ENCODE data around the gene BHLHE40.
A peak's percentile ranks its signal among the peaks of the same experiment; 100 is the strongest.

BHLHE40 gene

GRCh38 chr3:4988983-4989834, 10.0 kb downstream of the BHLHE40 start (continued):
- TF ChIP-seq ZNF792 (tag by site-specific recombination; IDR thresholded peaks at IDR 0.05) (no peak), ZNF830 (tag by site-specific recombination; IDR thresholded peaks at IDR 0.05; ENCODE audit: low read depth) (no peak), ZNF510 (tag by site-specific recombination; IDR thresholded peaks at IDR 0.05; ENCODE audit: insufficient replicate concordance) (peak; percentile 90), ZNF292 (tag by site-specific recombination; IDR thresholded peaks at IDR 0.05; ENCODE audit: borderline replicate concordance, low read depth) (no peak), ZNF184 (tag by site-specific recombination; IDR thresholded peaks at IDR 0.05) (no peak), ZNF433 (tag by site-specific recombination; IDR thresholded peaks at IDR 0.05; ENCODE audit: low read depth) (no peak), ZNF133 (tag by site-specific recombination; IDR thresholded peaks at IDR 0.05) (no peak), ZNF37A (tag by site-specific recombination; IDR thresholded peaks at IDR 0.05) (no peak), ZNF157 (tag by site-specific recombination; IDR thresholded peaks at IDR 0.05) (no peak), GLIS1 (tag by site-specific recombination; IDR thresholded peaks at IDR 0.05) (0 out of 2 replicates have a peak, but pooled peaks have one; percentile 2), ZNF416 (tag by site-specific recombination; IDR thresholded peaks at IDR 0.05) (no peak), ZSCAN5A (tag by site-specific recombination; IDR thresholded peaks at IDR 0.05) (no peak), ZNF560 (tag by site-specific recombination; IDR thresholded peaks at IDR 0.05; ENCODE audit: borderline replicate concordance) (no peak), ZNF837 (tag by site-specific recombination; IDR thresholded peaks at IDR 0.05) (no peak), SP3 (tag by site-specific recombination; IDR thresholded peaks at IDR 0.05) (peak; percentile 33; the same call in 1 of the 2 replicates), BCL11A (tag by site-specific recombination; IDR thresholded peaks at IDR 0.05; ENCODE audit: low read depth) (no peak), ZNF549 (tag by site-specific recombination; IDR thresholded peaks at IDR 0.05) (no peak), ZNF645 (tag by site-specific recombination; IDR thresholded peaks at IDR 0.05) (no peak), HOXD13 (CRISPR knock-in tag; IDR thresholded peaks at IDR 0.05; ENCODE audit: borderline replicate concordance) (no peak), ZNF473 (tag by site-specific recombination; IDR thresholded peaks at IDR 0.05) (no peak), ZNF391 (tag by site-specific recombination; IDR thresholded peaks at IDR 0.05; ENCODE audit: borderline replicate concordance, low read depth) (no peak), ZNF362 (tag by site-specific recombination; IDR thresholded peaks at IDR 0.05) (no peak), ZNF221 (tag by site-specific recombination; IDR thresholded peaks at IDR 0.05; ENCODE audit: borderline replicate concordance) (no peak), SP7 (tag by site-specific recombination; IDR thresholded peaks at IDR 0.05) (peak; percentile 57)
- TF ChIP-seq, protein P1, sequence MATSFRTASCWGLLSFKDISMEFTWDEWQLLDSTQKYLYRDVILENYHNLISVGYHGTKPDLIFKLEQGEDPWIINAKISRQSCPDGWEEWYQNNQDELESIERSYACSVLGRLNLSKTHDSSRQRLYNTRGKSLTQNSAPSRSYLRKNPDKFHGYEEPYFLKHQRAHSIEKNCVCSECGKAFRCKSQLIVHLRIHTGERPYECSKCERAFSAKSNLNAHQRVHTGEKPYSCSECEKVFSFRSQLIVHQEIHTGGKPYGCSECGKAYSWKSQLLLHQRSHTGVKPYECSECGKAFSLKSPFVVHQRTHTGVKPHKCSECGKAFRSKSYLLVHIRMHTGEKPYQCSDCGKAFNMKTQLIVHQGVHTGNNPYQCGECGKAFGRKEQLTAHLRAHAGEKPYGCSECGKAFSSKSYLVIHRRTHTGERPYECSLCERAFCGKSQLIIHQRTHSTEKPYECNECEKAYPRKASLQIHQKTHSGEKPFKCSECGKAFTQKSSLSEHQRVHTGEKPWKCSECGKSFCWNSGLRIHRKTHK (tag by site-specific recombination; IDR thresholded peaks at IDR 0.05) = no peak
- TF ChIP-seq, protein P2, sequence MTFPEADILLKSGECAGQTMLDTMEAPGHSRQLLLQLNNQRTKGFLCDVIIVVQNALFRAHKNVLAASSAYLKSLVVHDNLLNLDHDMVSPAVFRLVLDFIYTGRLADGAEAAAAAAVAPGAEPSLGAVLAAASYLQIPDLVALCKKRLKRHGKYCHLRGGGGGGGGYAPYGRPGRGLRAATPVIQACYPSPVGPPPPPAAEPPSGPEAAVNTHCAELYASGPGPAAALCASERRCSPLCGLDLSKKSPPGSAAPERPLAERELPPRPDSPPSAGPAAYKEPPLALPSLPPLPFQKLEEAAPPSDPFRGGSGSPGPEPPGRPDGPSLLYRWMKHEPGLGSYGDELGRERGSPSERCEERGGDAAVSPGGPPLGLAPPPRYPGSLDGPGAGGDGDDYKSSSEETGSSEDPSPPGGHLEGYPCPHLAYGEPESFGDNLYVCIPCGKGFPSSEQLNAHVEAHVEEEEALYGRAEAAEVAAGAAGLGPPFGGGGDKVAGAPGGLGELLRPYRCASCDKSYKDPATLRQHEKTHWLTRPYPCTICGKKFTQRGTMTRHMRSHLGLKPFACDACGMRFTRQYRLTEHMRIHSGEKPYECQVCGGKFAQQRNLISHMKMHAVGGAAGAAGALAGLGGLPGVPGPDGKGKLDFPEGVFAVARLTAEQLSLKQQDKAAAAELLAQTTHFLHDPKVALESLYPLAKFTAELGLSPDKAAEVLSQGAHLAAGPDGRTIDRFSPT (tag by site-specific recombination; IDR thresholded peaks at IDR 0.05) = no peak
- TF ChIP-seq, protein P3, sequence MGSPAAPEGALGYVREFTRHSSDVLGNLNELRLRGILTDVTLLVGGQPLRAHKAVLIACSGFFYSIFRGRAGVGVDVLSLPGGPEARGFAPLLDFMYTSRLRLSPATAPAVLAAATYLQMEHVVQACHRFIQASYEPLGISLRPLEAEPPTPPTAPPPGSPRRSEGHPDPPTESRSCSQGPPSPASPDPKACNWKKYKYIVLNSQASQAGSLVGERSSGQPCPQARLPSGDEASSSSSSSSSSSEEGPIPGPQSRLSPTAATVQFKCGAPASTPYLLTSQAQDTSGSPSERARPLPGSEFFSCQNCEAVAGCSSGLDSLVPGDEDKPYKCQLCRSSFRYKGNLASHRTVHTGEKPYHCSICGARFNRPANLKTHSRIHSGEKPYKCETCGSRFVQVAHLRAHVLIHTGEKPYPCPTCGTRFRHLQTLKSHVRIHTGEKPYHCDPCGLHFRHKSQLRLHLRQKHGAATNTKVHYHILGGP (tag by site-specific recombination; IDR thresholded peaks at IDR 0.05) = no peak

Data from HEK293 (cell line).